ENCODE results near the gene LCN6. TPM values are rescaled to one million over a fixed set of nuclear protein-coding genes. Genes with fewer than 3 reads are reported as not detected.
"Not testable (repeated sequence)": the region's sequence is repeated elsewhere in the genome, so short reads cannot be mapped to it uniquely, and the experiment has no call there.

The LCN6 gene
- total and polyA plus RNA-seq, 2 donors (not counting 1 experiment from before 2014, with no cell fraction given) = 0.18 TPM; not detected in 1

GRCh38 chr9:136765745-136766409, 17.6 kb upstream of the LCN6 start:
- CTCF ChIA-PET = interaction anchor here (1.0 to 4.6 kb wide), 13 partner anchors 8 to 321 kb away, joined by 3 to 24 read pairs (median 6); partner anchors contain the start of genes LCN10, LCN8, MAN1B1 and TMEM141
- not testable (repeated sequence) for H3K36me3 ChIP-seq (replicated peaks in 1 of 2; ENCODE audit: control extremely low read depth in 1 of 2, control insufficient read depth in 1 of 2, extremely low read depth in 1 of 2, insufficient read depth in 2 of 2, low read length in 1 of 2); H3K4me3 ChIP-seq (ENCODE audit: control extremely low read depth in 1 of 5, extremely low read depth in 1 of 5, insufficient read depth in 1 of 5, low read depth in 2 of 5, low read length in 4 of 5); H4K20me1 ChIP-seq (ENCODE audit: control insufficient read depth, insufficient read depth, low read length, poor library complexity, severe bottlenecking); H3K9me3 ChIP-seq (ENCODE audit: control extremely low read depth in 1 of 3, control insufficient read depth in 2 of 3, insufficient read depth in 1 of 3, low read length in 2 of 3); H2AFZ ChIP-seq (ENCODE audit: insufficient read depth, low read depth, low read length, poor library complexity, severe bottlenecking); H3K9ac ChIP-seq (ENCODE audit: low read length); H3K9me3 Mint-ChIP-seq (ENCODE audit: insufficient read depth); H3K27me3 ChIP-seq (replicated peaks in 1 of 4; ENCODE audit: control extremely low read depth in 1 of 4, control insufficient read depth in 3 of 4, insufficient read depth in 4 of 4, low read length in 3 of 4); H3K79me2 ChIP-seq (ENCODE audit: control insufficient read depth, insufficient read depth, low read length); H3K27me3 Mint-ChIP-seq
- H3K4me3 Mint-ChIP-seq = peak overlapping the region; percentile 76
- ATAC-seq (ENCODE audit: low read depth) = peak; percentile 28
- peaks cover 42% of the 10 kb centered on the region for H3K4me1 Mint-ChIP-seq
- POLR2A ChIA-PET = interaction anchor here (0.8 to 2.2 kb wide), 4 partner anchors 8 to 269 kb away, joined by 3 to 8 read pairs (median 4); partner anchors contain the start of gene LCN8
- Histone ChIP-seq H3K4me1 (ENCODE audit: control insufficient read depth in 2 of 2, insufficient read depth in 2 of 2, low read length in 2 of 2) (peaks cover 20 to 63% of the 10 kb centered on the region in 2 donors), H3K4me2 (replicated peaks; ENCODE audit: low read depth, low read length, poor library complexity, severe bottlenecking) (peak overlapping the region; percentile 43), H3K27ac (ENCODE audit: low read length in 2 of 2) (peak overlapping the region; percentile 51 to 79)
- peak; percentile 70 for DNase-seq
- H3K27ac Mint-ChIP-seq = peak overlapping the region; percentile 88
- 70% methylated on average over 8 of the region's 14 CpGs for WGBS (ENCODE audit: insufficient coverage)
- intact Hi-C loops (cut with micrococcal nuclease) = loop anchor here (2.0 kb wide), 1 partner anchor 25 kb away; the partner anchor contains the start of gene TMEM141

- Histone ChIP-seq H3K79me2 (ENCODE audit: control insufficient read depth, insufficient read depth, low read length) (no peaks in the 10 kb centered on the region), H3K36me3 (replicated peaks in 1 of 2; ENCODE audit: control extremely low read depth in 1 of 2, control insufficient read depth in 1 of 2, extremely low read depth in 1 of 2, insufficient read depth in 2 of 2, low read length in 1 of 2) (no peaks in the 10 kb centered on the region), H3K9ac (ENCODE audit: low read length) (no peak overlapping the region), H3K4me3 (ENCODE audit: control extremely low read depth in 1 of 5, extremely low read depth in 1 of 5, insufficient read depth in 1 of 5, low read depth in 2 of 5, low read length in 4 of 5) (no peak overlapping the region), H3K9me3 (ENCODE audit: control extremely low read depth in 1 of 3, control insufficient read depth in 2 of 3, insufficient read depth in 1 of 3, low read length in 2 of 3) (no peaks in the 10 kb centered on the region), H4K20me1 (ENCODE audit: control insufficient read depth, insufficient read depth, low read length, poor library complexity, severe bottlenecking) (no peaks in the 10 kb centered on the region), H2AFZ (ENCODE audit: insufficient read depth, low read depth, low read length, poor library complexity, severe bottlenecking) (no peak overlapping the region), H3K27ac (ENCODE audit: low read length in 2 of 2) (no peak overlapping the region), H3K27me3 (replicated peaks in 1 of 4; ENCODE audit: control extremely low read depth in 1 of 4, control insufficient read depth in 3 of 4, insufficient read depth in 4 of 4, low read length in 3 of 4) (peaks cover 0 to 3% (median 2%) of the 10 kb centered on the region in 4 experiments), H3K4me2 (replicated peaks; ENCODE audit: low read depth, low read length, poor library complexity, severe bottlenecking) (no peak overlapping the region), H3K4me1 (ENCODE audit: control insufficient read depth in 2 of 2, insufficient read depth in 2 of 2, low read length in 2 of 2) (peaks cover 28 to 72% of the 10 kb centered on the region in 2 donors)
- Mint-ChIP-seq H3K27me3 (no peaks in the 10 kb centered on the region), H3K4me1 (peaks cover 48% of the 10 kb centered on the region), H3K4me3 (no peak overlapping the region), H3K27ac (no peak overlapping the region), H3K9me3 (ENCODE audit: insufficient read depth) (no peaks in the 10 kb centered on the region)
- ChIA-PET CTCF (interaction anchor here (1.3 to 4.6 kb wide), 2 partner anchors 13 to 36 kb away, joined by 4 to 24 read pairs; no protein-coding TSS in a partner anchor), POLR2A (interaction anchor here (0.6 kb wide), 1 partner anchor 501 kb away, joined by 6 read pairs; no protein-coding TSS in a partner anchor)
- TF ChIP-seq EZH2 (IDR thresholded peaks at IDR 0.05; ENCODE audit: borderline replicate concordance, insufficient read depth, low read depth, low read length, poor library complexity, severe bottlenecking) = no peak
- no peak for TF ChIP-seq CTCF (IDR thresholded peaks at IDR 0.05)
- WGBS (ENCODE audit: insufficient coverage) = 96% methylated on average over 12 of the region's 14 CpGs
- no peak for ATAC-seq (ENCODE audit: low read depth)
- intact Hi-C loops (cut with micrococcal nuclease) = no loop called here
- peak; percentile 35 for DNase-seq
These were observed 16.7 kb upstream of the LCN6 start for GRCh38 chr9:136765041-136765440.
